Measurements from ENCODE around the gene PGAP3.

The PGAP3 gene

DNA sequence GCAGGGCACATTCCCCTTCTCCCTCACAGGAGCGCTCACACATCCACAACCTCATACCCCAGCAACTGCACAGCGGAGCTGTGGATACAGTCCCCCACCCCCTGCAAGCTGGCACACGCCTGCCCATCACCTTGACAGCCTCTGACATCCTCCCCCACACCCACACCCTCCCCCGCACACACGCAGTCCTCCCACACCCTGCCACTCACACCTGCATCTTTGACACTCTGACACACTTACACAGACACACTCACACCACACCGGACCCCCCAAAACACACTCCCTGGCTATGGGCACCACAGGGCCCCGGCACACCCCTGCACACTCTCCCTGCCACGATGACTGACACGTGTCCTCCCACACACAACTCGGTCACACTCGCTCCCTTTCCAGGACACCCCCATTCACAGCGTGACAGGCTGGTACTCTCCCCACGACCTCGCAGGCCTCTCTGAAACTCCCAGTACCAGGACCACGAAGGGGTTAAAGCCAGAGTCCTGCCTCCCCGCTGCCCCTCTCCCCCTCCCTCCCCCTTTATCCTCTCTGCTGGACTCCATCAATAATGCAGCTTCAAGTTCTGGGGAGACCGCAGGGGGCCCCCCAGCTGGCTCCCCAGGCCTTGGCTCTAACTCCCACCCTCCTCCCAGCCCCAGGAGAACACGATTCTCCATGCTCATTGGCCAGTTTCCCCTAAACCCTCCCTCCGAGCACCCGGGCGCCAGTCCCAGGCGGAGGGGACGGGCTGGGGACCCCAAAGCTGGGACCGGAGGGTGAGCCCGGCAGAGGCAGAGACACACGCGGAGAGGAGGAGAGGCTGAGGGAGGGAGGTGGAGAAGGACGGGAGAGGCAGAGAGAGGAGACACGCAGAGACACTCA is 61.4 kb downstream of the PGAP3 start, which contains the start of gene PPP1R1B:
TSS of gene PPP1R1B (plus strand) at position 782 of the 876 bp plus-strand sequence. CDS start 441 bp downstream, outside the sequence.
- TF ChIP-seq CSDC2 (CRISPR knock-in tag; IDR thresholded peaks at IDR 0.05): no peak
- no peak for TF ChIP-seq ZFP3 (CRISPR knock-in tag; IDR thresholded peaks at IDR 0.05)
- TF ChIP-seq ZNF70 (CRISPR knock-in tag; IDR thresholded peaks at IDR 0.05): no peak
- TF ChIP-seq, protein P1, sequence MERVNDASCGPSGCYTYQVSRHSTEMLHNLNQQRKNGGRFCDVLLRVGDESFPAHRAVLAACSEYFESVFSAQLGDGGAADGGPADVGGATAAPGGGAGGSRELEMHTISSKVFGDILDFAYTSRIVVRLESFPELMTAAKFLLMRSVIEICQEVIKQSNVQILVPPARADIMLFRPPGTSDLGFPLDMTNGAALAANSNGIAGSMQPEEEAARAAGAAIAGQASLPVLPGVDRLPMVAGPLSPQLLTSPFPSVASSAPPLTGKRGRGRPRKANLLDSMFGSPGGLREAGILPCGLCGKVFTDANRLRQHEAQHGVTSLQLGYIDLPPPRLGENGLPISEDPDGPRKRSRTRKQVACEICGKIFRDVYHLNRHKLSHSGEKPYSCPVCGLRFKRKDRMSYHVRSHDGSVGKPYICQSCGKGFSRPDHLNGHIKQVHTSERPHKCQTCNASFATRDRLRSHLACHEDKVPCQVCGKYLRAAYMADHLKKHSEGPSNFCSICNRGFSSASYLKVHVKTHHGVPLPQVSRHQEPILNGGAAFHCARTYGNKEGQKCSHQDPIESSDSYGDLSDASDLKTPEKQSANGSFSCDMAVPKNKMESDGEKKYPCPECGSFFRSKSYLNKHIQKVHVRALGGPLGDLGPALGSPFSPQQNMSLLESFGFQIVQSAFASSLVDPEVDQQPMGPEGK (CRISPR knock-in tag; IDR thresholded peaks at IDR 0.05; ENCODE audit: borderline replicate concordance): no peak
- no peak for TF ChIP-seq ZC3H10 (CRISPR knock-in tag; IDR thresholded peaks at IDR 0.05)
- no peak for TF ChIP-seq TCF4 (CRISPR knock-in tag; IDR thresholded peaks at IDR 0.05; ENCODE audit: borderline replicate concordance)
- no peak for TF ChIP-seq TOX (CRISPR knock-in tag; IDR thresholded peaks at IDR 0.05; ENCODE audit: borderline replicate concordance)
- no peak for TF ChIP-seq PPARA (CRISPR knock-in tag; IDR thresholded peaks at IDR 0.05; ENCODE audit: borderline replicate concordance)
- no peak for TF ChIP-seq BACH2 (CRISPR knock-in tag; IDR thresholded peaks at IDR 0.05; ENCODE audit: borderline replicate concordance)
- TF ChIP-seq ZFP30 (CRISPR knock-in tag; IDR thresholded peaks at IDR 0.05): no peak
- TF ChIP-seq, protein P2, sequence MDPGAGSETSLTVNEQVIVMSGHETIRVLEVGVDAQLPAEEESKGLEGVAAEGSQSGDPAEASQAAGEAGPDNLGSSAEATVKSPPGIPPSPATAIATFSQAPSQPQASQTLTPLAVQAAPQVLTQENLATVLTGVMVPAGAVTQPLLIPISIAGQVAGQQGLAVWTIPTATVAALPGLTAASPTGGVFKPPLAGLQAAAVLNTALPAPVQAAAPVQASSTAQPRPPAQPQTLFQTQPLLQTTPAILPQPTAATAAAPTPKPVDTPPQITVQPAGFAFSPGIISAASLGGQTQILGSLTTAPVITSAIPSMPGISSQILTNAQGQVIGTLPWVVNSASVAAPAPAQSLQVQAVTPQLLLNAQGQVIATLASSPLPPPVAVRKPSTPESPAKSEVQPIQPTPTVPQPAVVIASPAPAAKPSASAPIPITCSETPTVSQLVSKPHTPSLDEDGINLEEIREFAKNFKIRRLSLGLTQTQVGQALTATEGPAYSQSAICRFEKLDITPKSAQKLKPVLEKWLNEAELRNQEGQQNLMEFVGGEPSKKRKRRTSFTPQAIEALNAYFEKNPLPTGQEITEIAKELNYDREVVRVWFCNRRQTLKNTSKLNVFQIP (CRISPR knock-in tag; IDR thresholded peaks at IDR 0.05; ENCODE audit: borderline replicate concordance, low read depth): no peak
- TF ChIP-seq ESRRG (CRISPR knock-in tag; IDR thresholded peaks at IDR 0.05): no peak
- no peak for TF ChIP-seq SNAI2 (CRISPR knock-in tag; IDR thresholded peaks at IDR 0.05)
- TF ChIP-seq CREB5 (CRISPR knock-in tag; IDR thresholded peaks at IDR 0.05; ENCODE audit: low read depth): no peak
- no peak for TF ChIP-seq OSR1 (CRISPR knock-in tag; IDR thresholded peaks at IDR 0.05)
- TF ChIP-seq, protein P3, sequence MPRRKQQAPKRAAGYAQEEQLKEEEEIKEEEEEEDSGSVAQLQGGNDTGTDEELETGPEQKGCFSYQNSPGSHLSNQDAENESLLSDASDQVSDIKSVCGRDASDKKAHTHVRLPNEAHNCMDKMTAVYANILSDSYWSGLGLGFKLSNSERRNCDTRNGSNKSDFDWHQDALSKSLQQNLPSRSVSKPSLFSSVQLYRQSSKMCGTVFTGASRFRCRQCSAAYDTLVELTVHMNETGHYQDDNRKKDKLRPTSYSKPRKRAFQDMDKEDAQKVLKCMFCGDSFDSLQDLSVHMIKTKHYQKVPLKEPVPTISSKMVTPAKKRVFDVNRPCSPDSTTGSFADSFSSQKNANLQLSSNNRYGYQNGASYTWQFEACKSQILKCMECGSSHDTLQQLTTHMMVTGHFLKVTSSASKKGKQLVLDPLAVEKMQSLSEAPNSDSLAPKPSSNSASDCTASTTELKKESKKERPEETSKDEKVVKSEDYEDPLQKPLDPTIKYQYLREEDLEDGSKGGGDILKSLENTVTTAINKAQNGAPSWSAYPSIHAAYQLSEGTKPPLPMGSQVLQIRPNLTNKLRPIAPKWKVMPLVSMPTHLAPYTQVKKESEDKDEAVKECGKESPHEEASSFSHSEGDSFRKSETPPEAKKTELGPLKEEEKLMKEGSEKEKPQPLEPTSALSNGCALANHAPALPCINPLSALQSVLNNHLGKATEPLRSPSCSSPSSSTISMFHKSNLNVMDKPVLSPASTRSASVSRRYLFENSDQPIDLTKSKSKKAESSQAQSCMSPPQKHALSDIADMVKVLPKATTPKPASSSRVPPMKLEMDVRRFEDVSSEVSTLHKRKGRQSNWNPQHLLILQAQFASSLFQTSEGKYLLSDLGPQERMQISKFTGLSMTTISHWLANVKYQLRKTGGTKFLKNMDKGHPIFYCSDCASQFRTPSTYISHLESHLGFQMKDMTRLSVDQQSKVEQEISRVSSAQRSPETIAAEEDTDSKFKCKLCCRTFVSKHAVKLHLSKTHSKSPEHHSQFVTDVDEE (CRISPR knock-in tag; IDR thresholded peaks at IDR 0.05): no peak
- no peak for TF ChIP-seq ZNF565 (CRISPR knock-in tag; conservative IDR thresholded peaks at IDR 0.05; ENCODE audit: low read depth)
- no peak for TF ChIP-seq ISL1 (CRISPR knock-in tag; IDR thresholded peaks at IDR 0.05)
- ATAC-seq: no peak

- ATAC-seq: no peak
- TF ChIP-seq ZFP30 (CRISPR knock-in tag; IDR thresholded peaks at IDR 0.05) (no peak), ZNF565 (CRISPR knock-in tag; conservative IDR thresholded peaks at IDR 0.05; ENCODE audit: low read depth) (no peak), RARB (CRISPR knock-in tag; IDR thresholded peaks at IDR 0.05) (no peak), ZC3H10 (CRISPR knock-in tag; IDR thresholded peaks at IDR 0.05) (no peak), CREB5 (CRISPR knock-in tag; IDR thresholded peaks at IDR 0.05; ENCODE audit: low read depth) (no peak), SNAI2 (CRISPR knock-in tag; IDR thresholded peaks at IDR 0.05) (no peak), ISL1 (CRISPR knock-in tag; IDR thresholded peaks at IDR 0.05) (no peak), ZNF8 (CRISPR knock-in tag; IDR thresholded peaks at IDR 0.05) (no peak), BACH2 (CRISPR knock-in tag; IDR thresholded peaks at IDR 0.05; ENCODE audit: borderline replicate concordance) (no peak), OSR1 (CRISPR knock-in tag; IDR thresholded peaks at IDR 0.05) (no peak), CSDC2 (CRISPR knock-in tag; IDR thresholded peaks at IDR 0.05) (no peak), TOX (CRISPR knock-in tag; IDR thresholded peaks at IDR 0.05; ENCODE audit: borderline replicate concordance) (no peak), ZNF70 (CRISPR knock-in tag; IDR thresholded peaks at IDR 0.05) (no peak), ARNTL (CRISPR knock-in tag; IDR thresholded peaks at IDR 0.05; ENCODE audit: borderline replicate concordance, low read depth) (no peak), CSRNP3 (CRISPR knock-in tag; IDR thresholded peaks at IDR 0.05) (no peak), ZFP3 (CRISPR knock-in tag; IDR thresholded peaks at IDR 0.05) (no peak), TCF4 (CRISPR knock-in tag; IDR thresholded peaks at IDR 0.05; ENCODE audit: borderline replicate concordance) (no peak)
- TF ChIP-seq, protein P2 (CRISPR knock-in tag; IDR thresholded peaks at IDR 0.05; ENCODE audit: borderline replicate concordance, low read depth): no peak
Observed at GRCh38 chr17:39625198-39625785, 62.6 kb downstream of the PGAP3 start.

Measured in SK-N-SH treated with all-trans-retinoic acid at 6 μM for 48 hours (cell line).